Activated CD8-positive, alpha-beta memory T cell treated with anti-CD3 and anti-CD28 coated beads for 48 hours (primary cell): ENCODE results near the gene ALS2.

ENCODE experiments used
- DNase-seq, 3 experiments: peaks; one replicate each; pipeline ENCODE4 v3.0.0-alpha.2; 2020; ENCODE audit warnings: low read depth in 2 of 3, low spot score in 2 of 3

ALS2 gene

DNA sequence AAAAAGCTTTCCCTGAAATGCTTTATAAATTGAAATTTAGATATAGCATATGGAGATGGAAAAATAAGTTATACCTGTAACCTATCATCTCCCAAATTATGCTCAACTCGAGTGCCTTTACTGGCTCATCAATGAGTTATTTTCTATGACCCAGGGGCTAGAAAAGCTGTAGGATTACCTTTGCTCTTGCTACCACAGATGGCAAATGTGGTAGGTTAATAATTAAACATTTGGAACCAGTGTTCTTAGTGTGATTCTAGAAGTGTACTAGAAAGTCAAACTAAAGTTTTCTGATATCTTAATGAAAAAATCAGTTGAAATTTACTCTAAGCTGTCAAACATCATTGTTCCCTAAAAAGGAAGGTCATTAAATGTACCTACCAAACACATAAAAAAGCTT, 22.5 kb downstream of the ALS2 start:
- DNase-seq, result no peak

GRCh38 chr2:201754717-201755415, 25.9 kb downstream of the ALS2 start:
- no peak for DNase-seq

- no peak for DNase-seq
Observed at GRCh38 chr2:201751566-201751965, 29.2 kb downstream of the ALS2 start.

GRCh38 chr2:201746551-201746950, 34.2 kb downstream of the ALS2 start:
- DNase-seq, result no peak

- no peak for DNase-seq
Observed at GRCh38 chr2:201735486-201735885, 45.2 kb downstream of the ALS2 start.

- no peak for DNase-seq
Observed at GRCh38 chr2:201734111-201734510, 46.6 kb downstream of the ALS2 start.

- DNase-seq, result no peak
Observed at GRCh38 chr2:201733544-201733943, 47.2 kb downstream of the ALS2 start.

DNA sequence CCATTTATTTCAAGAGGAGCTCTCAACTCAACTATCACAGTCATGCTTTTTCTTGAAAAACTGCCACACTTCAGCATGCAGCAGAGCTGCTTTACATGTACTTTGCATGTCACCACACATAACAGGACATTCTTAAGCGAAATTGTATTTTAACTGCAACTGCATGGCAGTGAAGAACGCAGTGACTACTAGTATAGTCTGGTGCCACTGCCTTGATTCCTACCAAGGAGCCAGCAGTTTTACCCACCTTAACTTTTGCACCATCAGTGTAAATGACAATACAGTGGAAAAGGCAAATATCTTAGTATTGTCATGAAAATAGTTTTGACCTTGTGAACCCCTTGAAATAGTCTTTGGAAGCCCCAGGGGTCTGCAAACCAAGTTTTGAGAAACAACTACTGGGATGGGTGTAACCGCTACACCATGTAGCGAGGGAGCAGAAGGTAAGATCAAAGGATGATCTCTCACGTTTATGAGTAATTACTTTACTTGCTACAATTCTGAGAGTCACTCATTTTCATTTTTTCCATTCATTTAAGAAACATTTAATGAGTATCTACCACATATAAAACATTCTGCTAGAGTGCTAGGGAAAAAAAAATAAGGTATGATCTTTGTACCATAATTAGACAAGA, 50.0 kb downstream of the ALS2 start:
- no peak for DNase-seq

- no peak for DNase-seq
Observed at GRCh38 chr2:201715459-201715858, 65.3 kb downstream of the ALS2 start.

DNA sequence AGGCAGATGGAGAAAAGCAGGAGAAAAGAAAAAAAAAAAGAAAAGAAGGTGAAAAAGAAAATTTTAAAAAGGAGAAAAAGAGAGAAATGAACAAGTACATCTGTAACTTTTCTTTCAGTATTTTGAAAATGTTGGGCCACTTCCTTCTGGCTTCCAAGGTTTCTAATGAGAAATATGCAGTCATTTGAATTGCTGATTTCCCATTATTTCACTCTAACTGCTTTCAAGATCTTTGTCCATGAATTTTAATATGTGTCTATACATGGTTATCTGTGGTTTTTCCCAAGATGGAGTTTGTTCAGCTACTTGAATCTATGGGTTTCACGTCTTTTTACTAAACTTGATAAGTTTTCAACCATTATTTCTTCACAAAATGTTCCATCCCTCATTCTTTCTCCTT, 68.0 kb downstream of the ALS2 start:
- no peak for DNase-seq

DNA sequence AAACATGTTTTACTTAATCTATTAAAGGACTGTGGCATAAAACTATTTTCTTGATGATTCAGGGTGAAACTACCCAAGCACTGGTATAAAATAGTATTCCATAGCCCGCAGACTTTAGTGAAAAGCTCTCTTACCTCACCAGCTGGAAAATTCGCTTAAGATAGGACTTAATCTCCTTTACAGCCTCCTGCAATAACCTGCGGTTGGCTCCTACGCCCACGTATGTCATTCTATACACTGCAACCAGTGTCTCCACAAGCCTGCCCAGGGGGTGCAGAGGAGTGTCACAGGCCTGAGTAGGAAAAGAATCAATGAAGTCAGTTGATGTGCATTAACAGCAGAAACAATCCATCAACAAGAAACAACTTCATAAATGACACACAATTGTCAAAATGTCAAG, 71.0 kb downstream of the ALS2 start:
- DNase-seq, result no peak

- no peak for DNase-seq
Observed at GRCh38 chr2:201709049-201709448, 71.7 kb downstream of the ALS2 start.

- DNase-seq, result no peak
Observed at GRCh38 chr2:201707753-201708152, 73.0 kb downstream of the ALS2 start.

DNA sequence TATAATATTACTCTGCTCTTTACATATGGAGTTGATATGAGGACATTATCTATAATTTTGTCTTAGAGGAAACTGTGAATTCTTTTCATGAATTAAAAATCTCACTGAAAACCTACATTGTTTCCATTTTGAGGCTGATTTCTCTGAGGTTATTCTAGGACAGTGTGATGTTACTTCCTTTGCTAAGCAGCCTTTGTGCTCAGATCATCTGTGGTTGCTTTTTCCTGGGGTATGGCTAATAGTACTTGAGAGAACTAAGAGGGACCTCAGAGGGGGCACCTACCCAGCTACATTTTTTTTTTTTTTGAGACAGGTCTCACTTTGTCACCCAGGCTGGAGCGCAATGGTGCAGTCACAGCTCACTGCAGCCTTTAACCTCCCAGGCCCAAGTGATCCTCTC, 73.6 kb downstream of the ALS2 start:
- DNase-seq, result no peak

GRCh38 chr2:201704536-201704935, 76.2 kb downstream of the ALS2 start:
- DNase-seq, result no peak

GRCh38 chr2:201701646-201702045, 79.1 kb downstream of the ALS2 start:
- DNase-seq, result no peak

DNA sequence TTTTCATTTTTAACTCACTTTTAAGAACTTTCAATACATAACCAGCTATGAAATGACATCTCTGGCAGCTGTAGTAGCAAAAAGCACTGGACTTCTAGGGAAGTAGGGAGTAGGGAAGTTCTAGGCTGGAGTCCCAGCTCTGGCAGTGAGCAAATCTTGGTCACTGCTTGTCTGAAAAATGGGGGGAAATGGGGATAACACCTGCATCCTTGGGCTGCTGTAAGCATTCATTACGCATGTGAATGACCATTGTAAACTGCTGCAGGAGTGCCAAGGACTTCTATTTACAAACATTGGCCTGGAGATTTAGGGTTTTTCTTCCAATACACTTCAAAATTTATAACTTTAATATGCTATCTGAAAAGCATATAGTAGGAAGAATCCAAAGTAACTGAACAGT, 81.3 kb downstream of the ALS2 start:
- no peak for DNase-seq

DNA sequence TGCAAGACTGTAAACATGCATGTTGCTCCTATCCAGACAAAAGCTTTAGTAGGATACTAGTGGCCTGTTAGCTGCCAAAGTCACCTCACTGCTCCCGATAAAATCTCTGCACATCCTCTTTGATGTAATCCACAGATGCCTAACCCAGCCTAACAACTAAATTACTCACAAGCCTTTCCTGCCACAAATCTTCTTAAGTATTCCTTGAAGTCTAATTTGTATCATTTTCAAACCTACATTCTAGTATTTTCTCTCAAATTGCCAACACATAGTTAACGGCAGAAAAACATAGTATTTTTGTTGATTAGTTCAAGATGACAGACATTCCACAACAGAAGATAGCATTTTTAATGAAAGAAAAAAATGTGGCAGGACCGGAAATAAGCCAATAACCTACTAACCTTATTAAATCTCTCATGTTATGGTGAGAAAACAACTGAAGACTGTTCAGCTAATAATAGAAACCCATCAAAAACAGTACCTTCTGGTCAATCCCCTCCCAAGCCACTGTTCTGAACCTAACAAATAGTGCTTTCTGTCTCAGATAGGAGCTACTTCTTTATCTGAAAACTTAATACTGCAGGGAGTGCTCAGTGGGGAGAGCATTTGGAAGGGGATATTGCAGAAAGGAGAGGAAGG, 82.0 kb downstream of the ALS2 start, which contains the start of gene MPP4:
Gene MPP4 (minus strand): TSS at position 57 of the 639 bp plus-strand sequence. CDS start 4,690 bp downstream, outside the sequence.
- no peak for DNase-seq

DNA sequence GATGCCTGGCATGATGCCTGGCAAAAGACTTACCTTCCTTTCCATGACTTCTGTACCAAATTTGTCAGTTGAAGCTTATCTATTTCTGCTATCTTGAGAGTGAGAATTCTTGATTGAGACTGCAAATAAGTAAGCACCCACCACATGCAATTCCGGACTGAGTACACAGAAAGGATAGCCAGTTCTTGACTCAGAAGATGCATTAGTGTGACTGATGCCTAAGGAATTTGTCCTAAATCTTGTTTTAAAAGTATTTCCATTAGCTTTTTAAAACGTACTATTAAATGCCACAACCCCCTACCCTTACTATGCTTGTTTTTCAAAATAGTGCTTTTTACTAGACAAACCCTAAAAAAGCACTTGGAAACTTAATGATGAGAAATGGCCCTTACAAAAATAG, 82.8 kb downstream of the ALS2 start:
- DNase-seq, result no peak

DNA sequence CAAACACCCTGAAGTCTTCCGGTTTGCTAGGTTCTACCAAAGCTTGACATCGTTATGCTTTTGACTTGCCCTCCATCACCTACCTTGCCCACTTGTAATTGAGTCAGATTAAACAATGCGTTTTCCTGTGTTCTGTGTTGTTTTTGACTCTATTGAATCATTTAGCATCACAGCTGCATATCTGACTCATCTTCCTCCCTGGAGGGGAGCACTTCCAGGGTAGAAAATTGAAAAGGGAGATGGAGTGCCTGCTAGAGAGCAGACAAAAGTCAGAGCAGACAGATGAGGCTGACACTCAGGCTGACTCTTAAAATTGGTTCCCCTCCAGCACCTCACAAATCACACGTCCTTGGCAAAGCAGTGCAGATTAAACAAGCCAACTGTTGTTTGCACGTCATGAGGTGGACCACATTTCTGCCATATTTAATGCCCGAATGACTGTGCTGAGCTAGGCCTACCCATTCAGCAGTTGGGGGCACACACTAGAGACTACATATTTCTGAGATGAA, 84.5 kb downstream of the ALS2 start:
- no peak for DNase-seq

DNA sequence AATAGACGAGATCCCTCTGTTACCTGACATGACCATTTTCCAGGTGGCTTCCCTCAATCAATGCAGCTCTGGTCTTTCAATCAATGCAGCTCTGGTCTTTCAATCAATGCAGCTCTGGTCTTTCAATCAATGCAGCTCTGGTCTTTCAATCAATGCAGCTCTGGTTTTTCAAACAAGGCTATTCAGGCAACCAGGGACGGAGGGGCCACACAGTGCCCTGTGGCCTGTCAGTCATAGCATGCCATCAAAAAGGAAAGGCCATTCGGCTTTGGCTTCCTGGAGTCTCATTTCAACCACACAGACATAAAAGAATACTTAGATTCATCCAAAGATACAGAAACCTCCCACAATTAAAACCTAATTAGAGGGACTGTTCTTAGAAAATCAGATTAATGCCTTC, 95.6 kb downstream of the ALS2 start:
- DNase-seq, result no peak

- DNase-seq, result no peak
Observed at GRCh38 chr2:201680743-201681142, 100.0 kb downstream of the ALS2 start.
